HG03135 (cell line): ENCODE results near the gene INPP5B.
"Not testable (repeated sequence)": the region's sequence is repeated elsewhere in the genome, so short reads cannot be mapped to it uniquely, and the experiment has no call there.

Experiments
- ATAC-seq: cut with Tn5 transposase; IDR thresholded peaks from one replicate; pipeline ENCODE4 v1.9.1; 2021; ENCODE audit warnings: mild to moderate bottlenecking, moderate library complexity; ENCODE audit not compliant: unreplicated experiment

INPP5B gene

DNA sequence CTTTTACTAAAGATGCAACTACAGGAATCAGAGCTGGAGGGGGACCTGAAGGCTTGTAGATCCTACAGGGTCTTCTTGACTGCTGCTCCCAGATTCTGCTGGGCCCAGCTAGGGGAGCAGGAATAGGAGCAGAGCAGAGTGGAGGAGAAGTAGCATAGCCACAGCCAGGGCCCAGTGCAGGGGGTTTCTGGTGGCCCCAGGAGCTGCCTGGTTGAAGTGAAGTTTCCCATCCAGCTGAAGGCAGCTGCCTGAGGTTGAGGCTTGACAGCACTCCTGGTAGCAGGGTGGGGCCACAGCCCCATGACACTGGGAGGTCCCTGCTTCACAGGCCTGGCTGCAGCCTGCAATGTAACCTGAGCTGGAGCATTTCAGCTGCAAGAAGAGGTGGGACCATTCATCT lies 2.0 kb upstream of the INPP5B start:
- no peak for ATAC-seq

DNA sequence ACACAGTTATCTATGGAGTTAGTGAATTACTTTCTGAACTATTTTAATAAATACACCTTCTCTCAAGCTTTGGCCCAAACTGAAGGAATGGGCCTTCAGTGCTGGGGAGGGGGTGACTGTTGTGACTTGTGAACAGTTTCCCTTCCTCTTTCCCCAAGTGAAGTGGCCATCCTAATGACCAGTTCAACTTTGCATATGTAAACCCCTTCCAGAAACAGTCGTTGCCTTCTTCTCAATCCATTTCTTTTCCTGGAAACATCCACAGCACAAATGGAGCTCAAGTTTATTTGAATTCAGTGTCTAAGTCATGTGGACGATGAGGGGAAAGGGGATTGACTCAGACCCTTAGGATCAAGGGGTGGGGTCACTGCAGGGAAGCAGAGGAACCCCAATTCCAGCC lies 1.3 kb upstream of the INPP5B start:
- ATAC-seq, result no peak

DNA sequence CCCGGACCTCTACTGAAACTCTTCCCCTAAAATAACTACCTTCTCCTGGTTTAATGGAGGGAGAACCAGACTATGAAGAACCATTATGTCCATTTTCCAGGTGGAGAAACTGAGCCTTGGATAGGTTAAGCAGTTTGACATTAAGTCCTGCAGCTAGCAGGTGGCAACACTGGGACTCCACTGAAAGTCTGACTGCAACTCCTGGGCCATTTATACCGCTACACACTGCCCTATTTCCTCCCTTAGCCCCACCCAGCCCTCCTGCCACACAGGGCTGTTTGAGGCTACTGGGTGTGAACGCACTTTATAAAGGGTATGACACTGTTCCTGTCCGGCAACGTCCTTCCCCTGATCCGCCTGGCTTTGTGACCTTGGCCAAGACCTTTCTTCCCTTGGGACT lies 511 bp upstream of the INPP5B start:
- no peak for ATAC-seq

DNA sequence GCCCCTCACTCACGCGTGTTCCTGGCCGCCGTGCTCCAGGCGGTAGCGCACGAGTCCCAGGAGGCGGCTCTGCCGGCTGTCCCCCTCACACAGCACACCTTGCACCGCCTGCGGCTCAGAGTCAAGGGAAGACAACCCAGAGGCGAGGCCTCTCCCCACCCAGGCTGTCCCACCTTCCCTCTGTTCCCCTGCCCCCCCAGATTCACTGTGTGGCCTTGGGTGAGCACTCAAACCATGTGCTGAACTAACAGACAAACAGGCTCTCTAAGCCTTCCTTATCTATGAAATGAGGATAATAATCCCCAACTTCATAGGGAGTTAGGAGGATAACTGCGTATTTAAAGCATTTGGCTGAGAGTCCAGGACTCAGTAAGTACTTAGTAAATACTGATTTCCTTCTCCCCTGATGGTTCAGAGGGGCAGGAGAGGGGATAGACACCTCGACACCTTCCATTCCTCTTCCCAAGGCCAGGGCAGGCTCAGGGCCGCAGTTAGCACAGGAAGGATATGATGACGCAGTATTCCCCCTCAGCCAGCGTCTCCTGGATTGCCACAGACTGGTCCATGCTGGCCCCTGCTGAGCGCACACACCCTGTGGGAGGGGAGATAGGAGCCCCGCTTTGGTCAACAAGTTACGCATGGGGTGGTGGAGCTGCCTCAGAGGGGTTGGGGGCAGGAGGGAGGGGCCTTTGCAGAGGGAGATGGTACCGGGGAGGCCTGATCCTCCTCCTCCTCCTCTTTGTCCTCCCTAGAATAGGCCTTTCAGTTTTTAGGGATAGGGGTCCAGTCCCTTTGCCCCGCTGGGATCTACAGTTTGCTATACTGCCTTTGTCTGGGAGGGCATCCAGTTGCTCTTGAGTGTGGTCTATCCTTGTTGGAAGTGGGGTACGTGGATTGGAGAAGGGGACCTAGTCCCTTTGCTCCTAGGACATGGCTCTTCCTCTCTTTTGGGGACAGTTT lies 830 bp downstream of the INPP5B start:
- peak; percentile 7 for ATAC-seq

DNA sequence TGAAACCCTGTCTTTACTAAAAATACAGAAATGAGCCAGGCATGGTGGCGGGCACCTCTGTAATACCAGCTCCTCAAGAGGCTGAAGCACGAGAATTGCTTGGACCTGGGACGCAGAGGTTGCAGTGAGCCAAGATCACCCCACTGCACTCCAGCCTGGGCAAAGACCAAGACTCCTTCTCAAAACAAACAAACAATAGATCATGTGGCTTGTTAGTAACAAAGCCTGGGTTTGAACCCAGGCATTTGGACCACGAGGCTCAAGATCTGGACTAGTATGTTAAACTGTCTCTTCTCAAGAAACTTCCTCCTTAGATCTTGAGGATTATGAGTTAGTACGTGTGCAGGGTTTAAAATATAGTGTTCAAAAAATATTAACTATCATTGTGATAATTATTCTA lies 1.6 kb downstream of the INPP5B start:
- no peak for ATAC-seq

DNA sequence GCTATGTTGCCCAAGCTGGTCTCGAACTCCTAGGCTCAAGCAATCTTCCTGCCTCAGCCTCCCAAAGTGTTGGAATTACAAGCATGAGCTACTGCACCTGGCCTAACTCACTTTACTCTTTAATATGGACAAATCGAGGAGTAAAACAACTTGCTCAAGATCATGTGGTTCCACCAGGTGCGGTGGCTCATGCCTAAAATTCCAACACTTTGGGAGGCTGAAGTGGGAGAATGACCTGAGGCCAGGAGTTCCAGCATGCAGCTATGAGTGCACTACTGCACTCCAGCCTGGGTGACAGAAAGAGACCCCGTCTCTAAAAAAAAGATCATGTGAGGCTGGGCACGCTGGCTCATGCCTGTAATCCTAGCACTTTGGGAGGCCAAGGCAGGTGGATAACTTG lies 2.0 kb downstream of the INPP5B start:
- ATAC-seq, result no peak

DNA sequence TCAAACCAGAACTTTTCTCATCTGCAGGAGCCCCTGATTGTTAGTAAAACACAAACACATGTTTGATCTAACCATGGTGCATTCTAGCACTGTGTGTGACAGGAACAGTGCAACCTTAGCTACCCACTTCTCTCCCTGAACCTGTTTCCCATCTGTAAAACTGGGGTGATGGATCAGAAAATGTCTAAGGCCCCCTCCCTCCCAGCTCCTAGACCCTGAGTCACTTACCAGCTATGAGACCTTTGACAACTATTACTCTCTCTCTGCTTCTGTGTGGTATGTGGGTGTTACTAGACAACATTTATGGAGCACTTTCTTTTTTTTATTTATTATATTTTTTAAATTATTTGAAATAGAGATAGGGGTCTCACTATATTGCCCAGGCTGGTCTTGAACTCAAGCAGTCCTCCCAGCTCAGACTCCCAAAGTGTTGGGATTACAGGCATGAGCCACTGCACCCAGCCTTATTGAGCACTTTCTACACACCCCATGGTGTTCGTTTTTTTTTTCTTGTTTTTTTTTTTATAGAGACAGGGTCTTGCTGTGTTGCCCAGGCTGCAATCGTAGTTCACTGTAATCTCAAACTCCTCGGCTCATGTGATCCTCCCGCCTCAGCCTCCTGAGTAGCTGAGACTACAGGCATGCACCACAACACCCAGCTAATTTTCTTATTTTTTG lies 2.6 kb downstream of the INPP5B start:
- no peak for ATAC-seq

DNA sequence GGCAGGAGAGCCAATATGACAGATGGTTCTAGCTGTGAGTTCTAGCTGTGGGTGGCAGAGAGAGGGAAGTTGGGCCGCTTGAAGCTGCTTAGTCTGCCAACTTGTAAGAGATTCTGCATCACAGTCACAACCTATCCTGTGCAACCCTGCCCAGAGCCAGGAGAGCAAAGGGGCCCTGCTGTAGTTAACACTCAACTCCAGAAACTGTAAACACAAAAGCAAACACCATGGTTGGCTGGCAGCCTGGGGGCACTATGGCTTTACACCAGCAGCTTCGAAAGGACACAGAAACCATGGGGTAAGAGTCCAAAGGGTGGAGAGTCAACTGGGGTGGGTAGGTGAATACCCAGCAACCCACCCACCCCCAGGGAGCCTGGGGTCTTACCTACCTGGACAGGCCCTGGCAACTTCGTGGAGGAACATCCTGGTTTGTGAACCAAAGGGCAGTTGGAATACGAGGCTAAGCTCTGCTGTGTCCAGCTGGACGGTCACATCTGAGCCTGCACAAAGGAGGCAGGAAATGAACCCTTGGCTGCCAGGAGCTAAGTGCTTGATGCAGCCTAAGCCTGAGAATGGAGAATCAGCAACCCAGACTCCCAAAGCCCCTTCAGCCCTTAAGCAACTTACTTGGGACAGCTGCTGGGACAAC lies 6.4 kb downstream of the INPP5B start:
- ATAC-seq, result no peak

DNA sequence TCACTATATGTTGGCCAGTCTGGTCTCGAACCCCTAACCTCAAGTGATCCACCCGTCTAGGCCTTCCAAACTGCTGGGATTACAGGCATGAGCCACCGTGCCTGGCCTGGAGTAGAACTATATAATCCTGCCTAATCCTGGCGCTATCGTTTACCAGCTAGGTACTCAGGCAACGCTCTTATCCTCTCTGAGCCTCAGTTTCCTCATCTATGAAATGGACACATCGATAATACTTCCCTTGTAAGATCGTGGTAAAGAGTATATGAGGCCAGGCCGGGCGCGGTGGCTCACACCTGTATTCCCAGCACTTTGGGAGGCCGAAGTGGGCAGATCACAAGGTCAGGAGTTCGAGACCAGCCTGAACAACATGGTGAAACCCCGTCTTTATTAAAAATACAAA lies 10.1 kb downstream of the INPP5B start:
- not testable (repeated sequence) for ATAC-seq

DNA sequence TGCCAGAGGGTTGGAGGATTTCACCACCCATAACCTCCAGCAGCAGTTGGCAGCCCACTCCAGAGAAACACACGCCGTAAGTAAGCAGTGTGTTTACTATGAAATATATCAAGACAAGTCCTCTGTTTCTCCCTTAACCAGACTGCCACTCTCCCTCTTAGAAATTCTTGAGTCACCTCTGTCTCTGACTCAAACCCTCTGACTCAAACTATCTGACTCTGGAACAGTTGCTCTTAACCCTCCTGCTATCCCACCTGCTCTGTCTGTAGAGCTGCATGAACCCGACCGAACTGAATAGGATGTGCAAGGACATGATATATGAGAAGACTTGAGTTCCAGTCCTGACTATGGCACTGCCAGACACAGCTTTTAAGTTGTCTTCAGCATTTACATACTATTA lies 14.1 kb downstream of the INPP5B start:
- ATAC-seq, result no peak

DNA sequence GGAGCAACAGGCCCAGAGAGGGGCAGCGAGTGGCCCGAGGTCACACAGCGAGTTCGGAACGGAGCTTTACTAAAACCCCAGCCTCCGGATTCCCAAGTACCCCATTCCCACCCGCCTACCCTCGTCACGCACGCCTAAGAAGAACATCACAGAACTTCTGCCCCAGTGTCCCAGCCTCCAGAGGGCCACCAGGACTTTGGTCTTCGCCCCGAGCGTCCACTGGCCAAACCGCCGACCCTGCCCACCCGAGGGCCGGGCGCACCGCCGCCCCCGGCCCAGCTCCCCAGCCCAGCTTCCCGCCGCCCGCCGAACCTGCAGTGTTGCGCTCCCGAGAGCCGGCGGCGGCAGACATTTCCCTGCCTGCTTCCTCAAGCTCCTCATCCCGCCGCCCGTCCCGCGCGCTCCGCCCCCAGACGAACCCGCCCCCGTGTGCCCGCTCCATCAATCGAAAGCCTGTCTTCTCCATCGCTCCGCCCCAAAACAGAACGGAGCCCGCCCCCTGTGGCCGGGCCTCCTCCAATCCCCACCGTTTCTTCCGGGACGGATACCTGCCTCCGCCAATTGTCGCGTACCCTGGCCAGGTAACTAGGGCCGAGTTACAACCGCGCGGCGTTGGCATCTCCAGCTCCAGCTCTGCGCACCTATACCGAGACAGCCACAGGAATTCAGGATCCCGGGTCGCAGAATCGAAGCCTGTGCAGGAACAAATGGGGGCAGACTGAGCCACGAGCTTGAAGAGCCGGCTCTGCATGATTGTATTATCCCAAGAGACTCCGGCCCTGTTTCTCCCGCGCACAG lies 15.3 kb downstream of the INPP5B start:
- peak; percentile 94 for ATAC-seq

DNA sequence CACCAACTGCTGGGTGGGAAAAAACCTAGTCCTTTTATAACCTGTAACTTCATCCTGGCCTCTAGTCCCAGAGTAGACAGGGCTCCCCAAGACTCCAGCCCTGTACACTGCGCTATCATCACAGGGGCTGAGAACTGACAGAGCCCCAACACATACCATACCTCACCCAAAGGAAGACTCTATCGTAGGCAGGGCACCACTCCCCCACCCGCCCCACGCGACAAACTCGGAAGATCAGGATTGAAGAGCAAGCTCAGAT lies 15.8 kb downstream of the INPP5B start:
- ATAC-seq, result no peak

DNA sequence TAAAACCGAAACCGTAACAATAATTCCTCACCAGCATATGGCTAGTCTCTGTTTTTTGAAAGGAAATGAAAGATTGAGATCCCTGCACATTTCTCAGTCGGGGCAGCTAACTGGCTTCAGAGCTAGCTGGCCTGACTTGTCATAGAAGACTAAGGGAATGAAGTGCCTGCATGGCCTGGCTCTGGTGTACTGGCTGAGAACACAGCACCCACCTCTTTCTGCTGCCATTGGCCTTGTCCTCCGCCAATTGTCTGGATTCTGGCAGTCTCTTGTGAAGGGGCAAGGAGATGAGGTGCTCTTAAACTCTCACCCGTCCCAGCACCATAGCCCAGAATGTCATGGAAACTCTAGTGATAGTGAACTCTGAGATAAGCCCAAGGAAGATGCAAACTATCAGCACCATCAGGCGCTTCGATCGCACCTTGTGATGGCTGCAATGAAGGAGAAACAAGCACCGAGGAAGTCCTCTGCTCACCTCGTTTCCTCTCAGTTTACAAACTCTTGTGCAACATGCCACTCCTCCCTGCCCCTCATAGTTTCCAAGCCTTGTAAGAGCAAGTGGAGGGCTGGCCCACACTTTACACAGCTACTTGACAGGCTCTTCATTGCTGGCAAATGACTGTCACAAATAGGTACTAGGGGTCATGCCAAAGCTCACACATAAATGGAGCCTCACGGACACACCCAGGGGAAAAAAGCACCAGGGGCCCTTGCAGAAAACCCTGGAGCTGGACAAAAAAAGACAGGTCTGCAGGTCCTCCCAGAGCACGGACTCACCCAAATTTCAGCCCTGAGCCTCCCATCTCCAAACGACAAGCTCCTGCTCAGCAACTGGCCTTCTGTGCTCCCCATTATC lies 16.4 kb downstream of the INPP5B start:
- ATAC-seq, result no peak

DNA sequence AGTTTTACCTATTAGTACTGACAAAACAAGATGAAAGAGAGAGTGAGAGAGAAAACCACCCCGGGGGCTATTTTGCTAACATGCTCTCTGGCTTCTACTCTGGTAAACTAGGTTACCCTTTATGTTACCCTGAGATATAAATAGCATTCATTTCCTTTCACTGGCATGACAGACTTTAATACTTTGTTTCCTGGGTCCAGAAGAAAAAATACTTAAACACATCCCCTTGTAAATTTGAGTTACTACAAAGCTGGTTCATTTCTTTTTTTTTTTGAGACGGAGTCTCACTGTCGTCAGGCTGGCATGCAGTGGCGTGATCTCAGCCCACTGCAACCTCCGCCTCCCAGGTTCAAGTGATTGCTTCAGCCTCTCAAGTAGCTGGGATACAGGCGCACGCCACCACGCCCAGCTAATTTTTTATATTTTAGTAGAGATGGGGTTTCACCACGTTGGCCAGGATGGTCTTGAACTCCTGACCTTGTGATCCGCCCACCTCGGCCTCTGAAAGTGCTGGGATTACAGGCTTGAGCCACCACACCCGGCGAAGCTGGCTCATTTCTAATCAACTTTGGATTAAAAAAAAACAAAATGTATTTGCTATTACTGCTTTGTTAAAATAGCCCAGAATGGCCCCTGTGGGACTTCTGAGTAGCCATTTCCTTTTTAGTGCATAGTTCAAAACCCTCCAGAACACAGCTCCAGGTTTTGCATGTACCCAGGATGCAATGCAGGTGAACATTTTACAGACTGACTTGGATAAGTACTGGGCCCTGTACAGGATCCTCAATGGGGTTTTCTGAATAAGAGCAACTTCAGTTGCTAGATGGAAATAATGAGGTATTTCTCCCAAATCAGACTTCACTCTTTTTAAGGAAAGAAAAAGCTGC lies 20.6 kb downstream of the INPP5B start:
- peak; percentile 45 for ATAC-seq

DNA sequence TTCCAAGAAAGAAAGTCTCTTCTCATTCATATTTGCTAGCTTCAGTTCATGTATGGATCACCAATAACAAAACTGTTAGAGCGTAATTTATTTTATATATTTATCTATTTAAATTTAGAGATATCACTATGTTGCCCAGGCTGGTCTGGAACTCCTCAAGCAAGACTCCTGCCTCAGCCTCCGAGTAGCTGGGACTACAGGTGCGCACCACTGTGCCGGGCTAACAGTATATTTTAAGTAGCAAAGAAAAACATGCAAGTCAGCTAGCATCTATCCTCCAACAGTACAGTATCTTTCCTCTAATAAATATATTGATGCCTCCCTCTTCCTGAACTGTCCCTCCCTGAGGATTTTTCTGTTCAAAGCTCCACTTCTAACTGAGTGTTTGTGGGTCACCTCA lies 21.5 kb downstream of the INPP5B start:
- no peak for ATAC-seq

DNA sequence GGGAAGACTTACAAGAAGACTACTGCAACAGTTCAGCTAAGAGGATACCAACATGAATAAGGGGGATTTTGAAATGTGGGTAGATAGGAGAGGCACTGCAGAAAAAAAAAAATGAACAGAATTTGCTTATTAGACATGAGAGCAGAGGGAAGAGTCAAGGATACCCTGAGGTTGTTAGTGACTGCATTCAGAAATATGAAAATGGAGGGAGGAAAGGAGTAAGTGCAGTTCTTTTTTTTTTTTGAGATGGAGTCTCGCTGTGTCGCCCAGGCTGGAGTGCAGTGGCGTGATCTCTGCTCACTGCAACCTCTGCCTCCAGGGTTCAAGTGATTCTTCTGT lies 23.3 kb downstream of the INPP5B start:
- no peak for ATAC-seq

DNA sequence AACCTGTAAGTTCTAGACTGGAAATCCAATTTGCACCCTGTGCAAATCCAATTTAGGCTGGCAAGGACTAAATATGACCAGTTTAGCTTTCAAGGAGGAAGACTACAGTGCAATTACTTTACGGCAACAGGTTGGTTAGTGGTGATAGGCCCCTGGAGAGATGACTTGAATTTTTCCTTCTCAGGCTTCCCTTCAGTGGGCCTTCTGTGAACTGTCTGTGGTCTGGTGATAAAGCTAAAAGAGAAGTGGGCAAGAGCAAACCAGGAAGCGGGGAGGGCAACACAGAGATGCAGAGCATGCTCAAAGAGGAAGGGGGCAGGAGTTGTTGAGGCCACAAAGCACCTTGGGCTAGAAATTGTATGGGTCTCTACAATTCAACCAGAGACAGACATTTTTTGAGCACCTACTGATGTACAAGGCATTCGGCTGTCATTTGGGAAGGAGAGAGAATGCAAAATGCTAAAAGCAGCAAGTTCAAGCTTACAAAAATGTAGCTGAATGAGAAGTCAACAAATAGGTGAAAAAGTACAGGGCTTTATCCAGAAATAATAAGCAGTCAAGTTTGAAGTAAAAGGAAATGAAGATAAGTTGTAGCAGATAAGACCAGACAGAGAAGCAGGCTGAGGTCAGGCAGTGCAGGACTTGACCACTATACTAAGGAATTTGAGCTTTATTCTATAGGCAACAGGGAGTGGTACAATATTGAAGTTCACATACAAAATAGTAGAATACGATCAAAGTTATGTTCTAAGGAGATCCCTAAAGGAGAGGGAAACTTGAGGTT lies 23.9 kb downstream of the INPP5B start:
- ATAC-seq, result peak; percentile 46

DNA sequence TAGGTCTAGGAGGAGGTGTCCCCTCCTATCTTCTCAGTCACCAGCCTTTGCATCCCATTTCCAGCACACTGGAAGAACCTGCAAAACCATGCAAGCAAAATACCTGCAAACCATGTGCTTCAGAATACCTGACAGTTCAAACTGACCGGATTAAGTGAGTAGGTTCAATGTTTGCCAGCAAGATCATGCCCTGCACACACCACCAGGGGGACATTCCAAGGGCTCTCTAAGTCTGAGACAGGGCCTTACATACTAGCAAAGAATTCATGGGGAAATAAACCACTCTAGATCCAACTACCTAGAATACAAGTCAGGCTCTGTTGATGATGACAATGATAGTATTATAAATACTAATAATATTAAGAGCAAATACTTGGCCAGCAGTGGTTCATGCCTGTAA lies 27.6 kb downstream of the INPP5B start:
- ATAC-seq, result no peak
